ENCODE measurements around the gene KICS2.

DNA sequence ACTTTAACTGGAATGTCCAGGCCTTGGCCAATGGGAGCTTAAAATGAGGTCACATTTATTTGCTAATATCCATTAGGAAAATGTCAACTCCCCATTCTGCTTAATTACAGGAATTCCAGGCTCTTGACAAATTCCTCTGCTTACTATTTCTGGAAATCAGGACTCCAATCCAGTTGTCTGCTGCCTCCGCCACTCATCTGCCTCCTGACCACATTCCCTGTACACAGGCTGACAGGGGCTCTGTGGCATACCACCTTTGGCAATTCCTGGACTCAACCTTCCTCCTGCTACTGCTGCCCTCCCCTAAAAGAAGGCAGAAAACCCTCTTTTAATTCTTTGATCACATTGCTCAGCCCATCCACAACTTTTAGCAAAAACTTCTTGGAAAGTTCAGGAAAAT lies 37.9 kb downstream of the KICS2 start:
- TF ChIP-seq, protein P1, sequence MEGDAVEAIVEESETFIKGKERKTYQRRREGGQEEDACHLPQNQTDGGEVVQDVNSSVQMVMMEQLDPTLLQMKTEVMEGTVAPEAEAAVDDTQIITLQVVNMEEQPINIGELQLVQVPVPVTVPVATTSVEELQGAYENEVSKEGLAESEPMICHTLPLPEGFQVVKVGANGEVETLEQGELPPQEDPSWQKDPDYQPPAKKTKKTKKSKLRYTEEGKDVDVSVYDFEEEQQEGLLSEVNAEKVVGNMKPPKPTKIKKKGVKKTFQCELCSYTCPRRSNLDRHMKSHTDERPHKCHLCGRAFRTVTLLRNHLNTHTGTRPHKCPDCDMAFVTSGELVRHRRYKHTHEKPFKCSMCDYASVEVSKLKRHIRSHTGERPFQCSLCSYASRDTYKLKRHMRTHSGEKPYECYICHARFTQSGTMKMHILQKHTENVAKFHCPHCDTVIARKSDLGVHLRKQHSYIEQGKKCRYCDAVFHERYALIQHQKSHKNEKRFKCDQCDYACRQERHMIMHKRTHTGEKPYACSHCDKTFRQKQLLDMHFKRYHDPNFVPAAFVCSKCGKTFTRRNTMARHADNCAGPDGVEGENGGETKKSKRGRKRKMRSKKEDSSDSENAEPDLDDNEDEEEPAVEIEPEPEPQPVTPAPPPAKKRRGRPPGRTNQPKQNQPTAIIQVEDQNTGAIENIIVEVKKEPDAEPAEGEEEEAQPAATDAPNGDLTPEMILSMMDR (IDR thresholded peaks at IDR 0.05), result no peak
- TF ChIP-seq POLR2AphosphoS5 (IDR thresholded peaks at IDR 0.05), result no peak
- TF ChIP-seq POLR2A (IDR thresholded peaks at IDR 0.05), result no peak
